HG02588 (cell line): ENCODE results near the gene TCTN1.
"Not testable (repeated sequence)": the region's sequence is repeated elsewhere in the genome, so short reads cannot be mapped to it uniquely, and the experiment has no call there.

Source experiments
- ATAC-seq: cut with Tn5 transposase; IDR thresholded peaks from one replicate; pipeline ENCODE4 v1.9.1; 2021; ENCODE audit warnings: mild to moderate bottlenecking, moderate library complexity; ENCODE audit not compliant: unreplicated experiment

TCTN1 gene

DNA sequence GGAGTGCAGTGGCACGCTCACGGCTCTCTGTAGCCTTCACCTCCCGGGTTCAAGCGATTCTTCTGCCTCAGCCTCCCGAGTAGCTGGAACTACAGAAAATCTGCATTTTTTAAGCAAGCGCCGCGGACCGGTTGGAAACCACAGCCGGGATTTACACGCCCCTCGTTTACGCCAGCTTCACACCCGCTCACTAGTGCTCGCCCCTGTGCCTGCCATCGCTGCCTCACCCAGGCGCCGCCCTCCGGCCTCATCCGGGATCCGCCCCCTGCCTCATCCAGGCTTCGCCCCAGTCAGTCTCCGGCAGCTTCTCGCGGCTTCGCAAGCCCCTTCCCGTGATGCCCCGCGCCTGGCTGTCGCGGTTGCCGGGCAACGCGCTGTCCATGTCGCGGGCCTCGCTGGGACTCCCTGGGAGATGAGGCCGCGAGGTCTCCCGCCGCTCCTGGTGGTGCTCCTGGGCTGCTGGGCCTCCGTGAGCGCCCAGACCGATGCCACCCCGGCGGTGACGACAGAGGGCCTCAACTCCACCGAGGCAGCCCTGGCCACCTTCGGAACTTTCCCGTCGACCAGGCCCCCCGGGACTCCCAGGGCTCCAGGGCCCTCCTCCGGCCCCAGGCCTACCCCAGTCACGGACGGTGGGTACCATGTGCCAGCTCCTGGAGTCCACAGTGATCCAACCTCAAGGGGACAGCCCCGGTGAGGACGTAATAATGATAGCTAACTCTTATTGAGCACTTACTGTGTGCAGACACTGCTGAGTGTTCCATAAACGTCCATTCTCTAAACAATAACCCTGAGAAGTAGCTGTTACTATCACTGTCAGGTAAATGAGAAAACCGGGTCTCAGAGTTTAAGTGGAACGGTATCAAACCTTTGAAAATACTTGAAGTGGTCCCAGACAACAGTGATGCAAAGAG lies at the start of gene TCTN1:
TSS of gene TCTN1 (plus strand) at position 359 of the 914 bp plus-strand sequence. CDS start at position 413, 54 bp downstream.
- peak; percentile 92 for ATAC-seq

DNA sequence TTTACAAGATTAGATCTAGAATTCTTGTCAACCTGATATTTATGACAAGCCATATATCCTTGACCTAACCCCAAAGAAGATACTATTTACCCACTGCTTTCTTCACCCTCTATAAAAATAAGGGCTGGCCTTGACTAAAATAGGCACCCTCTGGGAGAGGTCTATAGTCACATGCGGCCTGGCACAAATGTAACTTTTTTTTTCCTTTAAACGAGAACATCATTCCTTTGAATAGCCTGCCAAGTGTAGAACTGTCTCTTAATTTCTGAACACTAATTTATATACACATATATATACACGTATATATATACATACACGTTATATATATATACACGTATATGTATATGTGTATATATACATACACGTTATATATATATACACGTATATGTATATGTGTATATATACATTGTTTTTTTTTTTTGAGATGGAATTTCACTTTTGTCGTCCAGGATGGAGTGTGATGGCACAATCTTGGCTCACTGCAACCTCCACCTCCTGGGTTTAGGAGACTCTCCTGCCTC lies 49.4 kb upstream of the TCTN1 start:
- ATAC-seq = no peak

DNA sequence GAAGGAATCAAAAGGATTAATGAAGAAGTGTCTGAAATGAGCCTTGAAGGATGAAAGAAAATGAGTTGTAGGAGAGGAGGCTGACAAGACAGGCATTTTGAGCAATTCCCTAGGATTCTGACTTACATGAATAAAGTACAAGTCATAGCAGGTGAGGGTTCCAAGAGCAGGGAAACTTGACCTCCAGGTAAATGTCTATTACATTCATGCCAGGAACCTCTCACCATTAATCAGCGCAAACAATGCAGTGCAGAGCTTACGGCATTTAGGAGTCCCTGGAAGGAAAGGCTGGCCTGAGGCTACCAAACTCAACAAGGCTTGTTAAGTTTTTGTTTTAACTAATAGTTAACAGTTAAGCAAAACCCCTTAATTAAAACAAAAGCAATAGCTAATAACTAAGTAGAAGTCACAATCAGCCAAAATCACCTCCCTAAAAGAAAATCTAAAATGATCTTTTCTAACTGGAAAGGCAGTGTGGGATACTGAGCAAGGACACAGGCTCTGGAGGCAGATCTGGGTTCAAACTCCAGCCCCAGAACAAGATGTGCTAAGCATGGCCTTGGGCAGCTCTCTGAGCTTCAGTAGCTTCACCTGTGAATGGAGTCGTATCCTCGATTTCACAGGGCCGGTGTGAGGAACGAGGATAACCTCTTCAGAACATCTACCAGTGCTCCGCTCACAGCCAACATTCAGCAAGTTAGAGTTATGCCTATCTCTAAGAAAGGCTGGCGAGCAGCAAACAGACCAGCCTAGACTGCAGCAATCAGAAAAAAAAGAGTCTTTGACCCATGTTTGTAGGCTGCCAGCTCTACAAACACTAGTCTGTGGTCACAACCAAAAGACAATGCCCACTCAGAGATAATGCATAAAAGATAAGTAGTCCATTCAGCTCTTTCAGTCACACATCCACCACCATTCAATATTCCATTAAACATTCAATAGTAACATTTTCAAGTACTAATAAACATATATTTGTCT lies 47.7 kb upstream of the TCTN1 start:
- ATAC-seq = no peak

DNA sequence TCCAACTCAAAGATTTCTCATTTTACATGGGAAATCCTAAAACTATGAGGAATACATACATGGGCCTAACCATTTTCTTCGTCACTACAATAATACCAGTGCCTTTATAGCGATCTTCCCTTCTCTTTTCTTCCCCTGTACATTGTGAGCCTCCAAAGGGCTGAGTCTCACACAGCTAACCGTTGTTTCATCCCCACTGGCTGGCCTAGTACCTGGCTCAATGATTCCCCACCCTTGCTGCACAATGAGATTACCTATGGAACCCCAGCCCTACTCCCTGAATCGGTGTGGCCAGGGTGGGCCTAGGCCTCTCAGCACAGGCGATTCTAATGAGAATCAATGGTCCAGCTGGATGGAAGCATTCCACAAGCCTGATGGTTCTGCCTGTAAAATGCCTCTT lies 46.9 kb upstream of the TCTN1 start:
- no peak for ATAC-seq

DNA sequence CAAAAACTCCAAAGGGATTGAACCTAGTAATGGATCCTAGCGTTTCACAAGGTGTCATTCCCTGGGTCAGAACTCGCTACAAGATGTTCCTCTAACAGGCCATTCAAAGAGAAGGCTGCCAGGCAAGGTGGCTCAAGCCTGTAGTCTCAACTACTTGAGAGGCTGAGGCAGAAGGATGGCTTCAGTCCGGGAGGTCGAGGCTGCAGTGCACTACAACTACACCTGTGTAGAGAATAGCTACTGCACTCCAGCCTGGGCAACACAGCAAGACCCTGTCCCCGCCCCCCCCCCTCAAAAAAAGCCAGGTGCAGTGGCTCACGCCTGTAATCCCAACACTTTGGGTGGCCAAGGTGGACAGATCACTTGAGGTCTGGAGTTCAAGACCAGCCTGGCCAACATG lies 45.2 kb upstream of the TCTN1 start:
- ATAC-seq = no peak

DNA sequence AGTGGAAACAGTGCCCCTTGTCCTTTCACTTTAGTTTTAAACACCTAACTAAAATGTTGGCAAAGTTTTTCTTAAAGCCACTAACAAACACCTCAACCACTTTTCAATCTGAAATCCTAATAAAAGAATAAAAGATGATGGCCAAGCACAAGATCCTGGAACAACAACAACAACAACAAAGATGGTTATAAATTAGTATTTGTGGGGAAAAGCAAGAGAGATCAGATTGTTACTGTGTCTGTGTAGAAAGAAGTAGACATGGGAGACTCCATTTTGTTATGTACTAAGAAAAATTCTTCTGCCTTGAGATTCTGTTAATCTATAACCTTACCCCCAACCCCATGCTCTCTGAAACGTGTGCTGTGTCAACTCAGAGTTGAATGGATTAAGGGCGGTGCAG lies 44.1 kb upstream of the TCTN1 start:
- ATAC-seq = not testable (repeated sequence)

DNA sequence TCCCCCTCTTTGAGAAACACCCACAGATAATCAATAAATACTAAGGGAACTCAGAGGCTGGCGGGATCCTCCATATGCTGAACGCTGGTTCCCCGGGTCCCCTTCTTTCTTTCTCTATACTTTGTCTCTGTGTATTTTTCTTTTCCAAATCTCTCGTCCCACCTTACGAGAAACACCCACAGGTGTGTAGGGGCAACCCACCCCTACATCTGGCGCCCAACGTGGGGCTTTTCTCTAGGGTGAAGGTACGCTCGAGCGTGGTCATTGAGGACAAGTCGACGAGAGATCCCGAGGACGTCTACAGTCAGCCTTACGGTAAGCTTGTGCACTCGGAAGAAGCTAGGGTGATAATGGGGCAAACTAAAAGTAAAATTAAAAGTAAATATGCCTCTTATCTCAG lies 43.1 kb upstream of the TCTN1 start:
- not testable (repeated sequence) for ATAC-seq

DNA sequence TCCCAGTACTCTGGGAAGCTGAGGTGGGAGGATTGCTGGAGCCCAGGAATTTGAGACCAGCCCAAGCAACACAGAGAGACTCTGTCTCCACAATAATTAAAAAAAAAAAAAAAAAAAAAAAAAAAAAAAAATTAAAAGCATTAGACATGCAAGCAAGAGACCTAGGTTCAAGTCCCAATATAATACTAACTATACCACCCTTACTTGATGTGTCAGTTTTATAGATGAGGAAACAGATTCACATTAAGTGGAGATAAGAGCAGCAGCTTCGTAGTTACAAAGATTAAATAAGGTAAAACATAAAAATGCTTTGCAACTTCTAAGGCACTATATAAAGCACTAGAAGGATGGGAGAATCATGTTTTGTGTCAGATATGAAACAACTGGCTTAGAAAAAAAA lies 39.9 kb upstream of the TCTN1 start:
- no peak for ATAC-seq

DNA sequence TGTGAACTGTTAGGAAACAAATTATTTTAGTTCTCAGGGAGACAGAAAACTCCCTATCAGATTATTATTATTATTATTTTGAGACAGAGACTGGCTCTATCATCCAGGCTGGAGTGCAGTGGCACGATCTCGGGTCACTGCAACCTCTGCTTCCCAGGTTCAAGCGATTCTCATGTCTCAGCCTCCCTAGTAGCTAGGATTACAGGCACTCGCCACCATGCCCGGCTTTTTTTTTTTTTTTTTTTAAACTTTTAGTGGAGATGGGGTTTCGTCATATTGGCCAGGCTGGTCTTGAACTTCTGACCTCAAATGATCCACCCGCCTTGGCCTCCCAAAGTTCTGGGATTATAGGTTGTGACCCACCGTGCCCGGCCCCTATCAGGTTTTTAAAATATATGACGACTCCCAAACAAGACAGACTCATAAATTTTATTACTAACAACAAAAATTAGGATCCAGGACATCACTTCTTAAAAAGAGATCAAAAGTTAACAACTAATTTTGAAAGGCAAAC lies 39.2 kb upstream of the TCTN1 start:
- not testable (repeated sequence) for ATAC-seq

DNA sequence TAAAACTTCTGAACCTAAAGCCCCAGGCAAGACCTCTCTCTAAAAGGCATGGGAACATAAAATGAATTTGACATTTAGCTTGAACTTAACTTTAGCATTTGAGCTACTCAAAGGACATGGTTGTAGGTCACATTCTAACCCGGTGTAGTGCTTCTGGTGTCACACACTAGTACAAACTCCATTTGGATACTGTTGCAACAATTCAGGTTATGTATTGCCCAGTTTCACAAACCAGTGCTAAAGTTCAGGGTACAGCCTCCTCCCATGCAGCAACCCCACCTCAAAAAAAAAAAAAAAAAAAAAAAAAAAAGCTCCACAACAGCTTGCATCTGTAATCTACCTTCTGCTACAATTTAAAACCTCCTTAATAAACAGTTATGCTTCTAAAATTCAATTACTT lies 38.6 kb upstream of the TCTN1 start:
- no peak for ATAC-seq

DNA sequence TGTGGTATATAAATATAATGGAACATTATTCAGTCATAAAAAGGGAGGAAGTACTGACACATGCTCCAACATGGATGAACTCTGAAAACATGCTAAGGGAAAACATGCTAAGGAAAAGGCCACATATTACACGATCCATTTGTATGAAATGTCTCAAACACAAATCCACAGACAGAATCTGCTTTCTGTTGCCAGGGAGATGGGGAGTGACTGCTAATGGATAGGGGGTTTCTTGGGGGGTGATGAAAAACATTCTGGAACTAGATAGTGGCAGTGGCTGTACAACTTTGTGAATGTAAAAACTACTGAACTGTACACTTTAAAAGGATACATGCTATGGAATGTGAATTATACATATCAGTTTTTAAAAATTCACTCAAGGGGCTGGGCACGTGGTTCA lies 37.4 kb upstream of the TCTN1 start:
- no peak for ATAC-seq

DNA sequence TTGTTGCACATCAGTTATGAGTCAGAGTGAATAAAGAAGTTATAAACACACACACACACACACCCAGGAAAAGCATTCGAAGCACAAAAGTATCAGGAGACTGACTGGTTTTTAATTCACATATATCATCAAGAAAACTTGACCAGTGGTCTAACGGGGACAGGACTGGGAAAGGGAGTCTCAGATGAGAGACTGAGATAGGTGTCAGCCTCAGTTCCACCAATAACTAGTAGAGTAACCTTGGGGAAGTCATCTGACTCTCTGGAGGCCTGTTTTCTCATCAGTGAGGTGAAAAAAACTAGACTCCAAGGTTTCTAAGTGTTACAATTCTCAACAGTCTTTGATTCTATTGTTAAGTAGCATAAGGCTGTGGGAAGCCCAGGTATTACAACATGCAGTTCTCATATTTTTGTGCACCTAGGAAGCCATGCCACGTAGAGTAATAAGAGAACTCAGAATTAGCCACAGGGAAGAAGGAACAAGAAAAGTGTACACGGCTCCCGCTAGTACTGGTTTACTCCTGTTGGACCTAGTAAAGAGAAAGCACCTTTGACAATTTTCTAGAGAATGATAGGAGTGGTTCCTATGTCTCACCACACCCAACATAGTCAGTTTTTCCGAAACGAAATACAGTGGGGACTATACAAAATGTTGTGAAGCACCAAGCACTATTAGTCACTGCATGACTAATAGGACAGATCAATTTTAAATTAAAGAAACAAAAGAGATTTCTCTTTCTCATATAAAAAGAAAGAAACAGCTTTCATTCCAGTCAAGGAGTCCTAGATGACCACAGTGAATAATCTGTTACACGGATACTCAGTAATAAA lies 35.9 kb upstream of the TCTN1 start:
- no peak for ATAC-seq

DNA sequence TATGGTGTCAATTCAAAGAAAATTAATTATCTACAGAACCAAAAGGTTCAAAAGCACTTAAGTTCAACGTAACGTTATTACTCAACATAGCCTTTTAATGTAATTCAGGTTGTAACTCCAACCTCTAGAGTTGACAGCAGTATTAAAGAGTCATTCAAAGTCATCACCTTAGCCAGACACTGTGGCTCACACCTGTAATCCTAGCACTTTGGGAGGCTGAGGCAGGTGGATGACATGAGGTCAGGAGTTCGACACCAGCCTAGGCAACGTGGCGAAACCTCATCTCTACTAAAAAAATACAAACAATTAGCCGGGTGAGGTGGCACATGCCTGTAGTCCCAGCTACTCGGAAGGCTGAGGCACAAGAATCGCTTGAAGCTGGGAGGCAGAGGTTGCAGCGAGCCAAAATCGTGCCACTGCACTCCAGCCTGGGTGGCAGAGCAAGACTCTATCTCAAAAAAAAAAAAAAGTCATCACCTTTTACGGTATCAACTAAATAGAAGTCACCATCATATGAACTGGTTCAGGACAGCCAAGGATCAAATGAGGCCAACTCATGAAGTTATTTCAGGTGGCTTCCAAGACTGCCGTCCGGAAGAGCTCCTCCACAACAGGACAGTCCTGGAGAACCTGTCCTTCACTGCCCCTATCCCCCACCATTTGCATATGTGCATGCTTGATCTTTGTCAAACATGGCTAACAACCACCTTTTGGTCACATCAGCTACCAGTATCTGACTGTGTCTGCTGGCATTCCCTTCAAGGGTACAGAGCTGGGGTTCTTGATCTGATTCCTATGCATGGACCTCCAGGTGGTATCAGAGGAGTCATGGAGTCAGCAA lies 35.0 kb upstream of the TCTN1 start:
- ATAC-seq = no peak

DNA sequence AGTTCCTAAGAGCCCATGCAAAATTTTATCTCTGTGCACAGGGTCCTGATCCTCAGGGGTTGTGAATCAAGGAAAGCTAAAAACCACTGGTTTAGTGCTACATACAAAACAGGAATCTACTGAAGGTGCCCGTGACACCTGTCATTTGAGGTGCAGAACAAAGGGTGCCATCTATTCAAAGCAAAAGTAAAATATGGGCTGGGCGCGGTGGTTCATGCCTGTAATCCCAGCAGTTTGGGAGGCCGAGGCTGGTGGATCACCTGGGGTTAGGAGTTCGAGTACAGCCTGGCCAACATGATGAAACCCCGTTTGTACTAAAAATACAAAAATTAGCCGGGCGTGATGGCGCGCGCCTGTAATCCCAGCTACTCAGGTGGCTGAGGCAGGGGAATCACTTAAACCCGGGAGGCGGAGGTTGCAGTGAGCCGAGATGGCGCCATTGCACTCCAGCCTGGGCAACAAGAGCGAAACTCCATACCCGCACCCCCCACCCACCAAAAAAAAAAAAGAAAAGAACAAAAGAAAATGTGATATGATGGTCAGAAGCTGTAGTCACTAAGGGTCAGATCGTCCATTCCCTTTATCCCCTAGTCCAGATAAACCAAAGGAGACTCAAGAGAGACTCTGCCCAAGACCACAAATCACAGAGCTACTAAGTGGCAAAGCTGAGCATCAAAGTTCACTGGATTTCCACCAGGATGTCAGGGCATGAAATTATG lies 34.2 kb upstream of the TCTN1 start:
- ATAC-seq = no peak

DNA sequence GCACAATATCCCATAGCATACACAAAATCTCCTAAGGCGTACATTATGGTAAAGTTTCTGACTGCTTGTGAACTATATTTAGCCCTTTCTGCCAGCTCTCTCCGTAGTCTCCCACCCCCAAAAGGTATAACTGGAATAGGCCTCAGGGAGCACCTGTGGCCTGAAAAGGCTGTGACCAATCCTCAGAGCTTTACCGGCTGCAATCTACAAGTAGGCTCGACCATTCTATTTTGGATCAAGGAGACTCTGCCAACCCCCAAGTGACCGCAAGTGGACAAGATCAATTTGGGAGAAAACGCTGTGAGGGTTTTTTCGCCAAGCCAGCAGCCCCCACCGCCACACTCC lies 32.0 kb upstream of the TCTN1 start:
- ATAC-seq = no peak

DNA sequence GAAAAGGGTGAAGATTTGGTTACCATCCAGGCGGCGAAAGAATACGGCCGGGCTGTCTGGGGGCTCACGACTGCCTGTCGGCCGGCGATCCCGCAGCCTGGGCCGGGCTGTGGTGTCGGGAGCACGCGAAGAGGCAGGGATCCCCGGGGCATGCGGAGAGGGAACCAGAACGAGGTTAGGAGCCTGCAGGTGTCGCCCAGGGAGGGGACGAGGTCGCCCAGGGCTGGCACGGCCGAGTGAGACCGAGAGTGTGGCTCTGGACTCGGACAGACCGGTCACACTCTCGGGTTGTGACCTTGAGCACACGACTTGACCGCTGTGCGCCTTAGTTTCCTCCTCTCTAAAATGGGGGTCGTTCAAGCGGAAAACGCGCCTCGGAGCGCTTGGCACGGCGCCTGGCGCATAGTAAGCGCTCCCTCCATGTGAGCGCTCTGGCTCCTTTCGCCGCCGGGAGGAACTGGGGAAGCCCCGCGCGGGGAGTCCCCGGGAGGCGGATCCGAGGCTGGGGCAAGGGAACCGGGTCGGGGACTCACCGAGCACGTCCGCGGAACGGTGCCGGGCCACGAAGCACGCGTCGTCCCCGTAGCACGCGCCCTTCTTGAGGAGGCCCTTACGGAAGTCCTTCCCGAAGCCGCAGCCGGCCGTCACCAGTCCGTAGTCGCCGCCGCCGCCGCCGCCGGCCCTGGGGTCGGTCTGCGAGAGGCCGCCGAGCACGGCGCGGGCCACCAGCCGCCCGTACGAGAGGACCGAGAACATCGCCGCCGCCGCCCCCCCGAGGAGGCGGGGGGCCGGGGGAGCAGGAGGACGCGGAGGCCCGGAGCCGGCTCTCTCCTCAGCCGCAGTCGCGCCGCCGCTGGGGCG lies 31.4 kb upstream of the TCTN1 start:
- ATAC-seq = peak; percentile 46

DNA sequence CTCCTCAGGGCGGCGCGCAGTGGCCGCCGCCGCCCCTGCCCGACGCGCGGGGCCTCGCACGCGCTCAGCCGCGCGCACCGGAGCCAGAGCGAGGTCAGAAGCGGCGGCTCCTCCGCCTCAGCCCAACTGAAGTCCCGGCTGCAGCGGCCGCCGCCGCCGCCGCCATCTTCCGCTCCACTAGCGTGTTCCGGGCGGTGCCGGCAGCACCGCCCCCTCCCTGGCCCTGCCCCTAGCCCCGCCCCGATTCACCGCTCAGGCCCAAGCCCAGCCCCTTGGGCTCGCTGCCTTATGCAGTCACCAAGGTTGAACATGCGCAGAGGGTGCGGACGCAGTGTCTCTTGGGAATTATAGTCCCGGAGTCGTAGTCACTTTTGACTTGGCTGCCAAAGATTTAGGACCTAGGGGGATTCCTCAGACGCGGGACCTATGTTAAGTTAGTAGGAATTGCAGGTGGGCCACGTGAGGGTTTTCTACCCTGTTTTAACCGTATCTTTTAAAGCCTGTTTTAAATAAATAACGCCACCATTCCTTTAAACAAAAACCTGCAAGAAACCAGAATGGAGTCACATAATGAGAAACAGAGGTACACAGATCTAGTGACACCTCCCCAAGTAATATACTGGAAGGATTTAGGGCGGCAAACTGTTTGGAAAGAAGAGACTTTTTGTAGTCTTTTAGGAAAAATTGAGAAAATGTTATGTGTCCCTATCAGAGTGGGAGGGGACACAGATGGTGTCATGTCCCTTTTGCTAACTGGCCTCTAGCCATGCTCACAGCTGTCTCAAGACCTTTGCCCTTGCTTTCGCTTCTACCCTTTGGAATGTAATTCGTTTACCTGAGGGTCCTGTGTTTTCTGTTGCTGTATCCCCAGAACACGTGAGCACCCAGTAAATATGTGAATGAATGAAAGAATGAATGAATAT lies 30.5 kb upstream of the TCTN1 start, which contains the start of gene PPTC7:
TSS of gene PPTC7 (minus strand) at position 182 of the 923 bp plus-strand sequence. CDS start 287 bp downstream, outside the sequence.
- peak; percentile 81 for ATAC-seq
